ENCODE results near the gene RBM8A.

Gene RBM8A

DNA sequence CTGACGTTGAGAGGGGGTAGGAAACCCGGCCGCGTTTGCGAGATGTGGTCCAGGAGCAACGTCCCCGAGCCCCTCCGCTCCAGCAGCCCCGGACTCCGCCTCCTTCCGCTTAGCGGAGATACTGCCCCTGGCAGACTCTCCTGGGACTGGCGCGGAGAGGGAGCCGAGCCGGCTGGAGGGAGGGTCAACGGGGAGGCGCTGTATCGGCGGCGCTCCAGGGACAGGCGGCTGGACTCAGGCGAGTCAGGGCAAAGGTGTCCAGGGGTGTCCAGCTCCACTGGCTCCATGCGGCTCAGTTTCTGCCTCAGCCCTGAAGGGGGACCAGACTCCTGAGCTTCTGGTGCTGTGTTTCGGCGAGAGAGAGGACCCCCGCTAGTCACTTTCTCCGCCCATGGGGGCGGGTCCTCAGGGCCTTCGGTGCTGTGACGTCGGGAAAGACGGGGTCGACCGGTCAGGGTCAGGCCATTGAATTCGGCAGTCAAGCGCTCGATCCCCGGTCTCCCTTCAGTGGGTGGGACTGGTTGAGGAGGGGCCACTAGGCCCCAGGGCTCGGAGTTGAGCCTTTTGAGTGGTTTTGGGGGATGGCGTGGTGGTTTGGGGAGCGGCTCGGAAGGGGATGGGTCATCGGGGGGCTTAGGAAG is 33.3 kb upstream of the RBM8A start:
- no peak for TF ChIP-seq ZNF274 (IDR thresholded peaks at IDR 0.05; ENCODE audit: low read depth, low read length)
- H3K4me3 ChIP-seq (ENCODE audit: low read length): peak overlapping the region; percentile 65; the same call in 1 of the 2 replicates

DNA sequence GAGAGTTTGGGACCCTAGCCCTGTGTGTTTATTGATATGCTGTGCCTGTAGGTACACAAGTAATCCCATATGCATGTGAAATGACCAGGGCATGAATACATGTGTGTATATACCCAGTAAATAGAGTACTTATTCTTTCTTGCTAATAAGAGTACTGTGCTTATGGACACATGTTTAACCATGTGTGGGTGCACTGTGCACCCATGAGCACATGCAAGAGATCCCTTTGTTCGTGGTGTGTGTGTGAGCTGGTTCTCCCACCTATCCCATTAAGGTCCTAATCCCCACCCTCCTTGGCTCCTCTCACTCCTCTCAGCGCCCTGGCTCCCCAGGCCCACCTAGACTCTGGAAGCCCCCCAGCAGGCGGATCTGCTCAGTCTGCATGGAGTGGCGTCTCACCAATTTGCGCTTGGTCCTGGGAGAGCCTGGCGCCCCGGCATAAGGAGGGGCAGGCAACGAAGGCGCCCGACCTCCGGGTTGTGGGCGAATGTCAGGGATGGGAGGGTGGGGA is 32.7 kb upstream of the RBM8A start:
- H3K4me3 ChIP-seq (ENCODE audit: low read length): peak overlapping the region; percentile 65; the same call in 1 of the 2 replicates
- no peak for TF ChIP-seq ZNF274 (IDR thresholded peaks at IDR 0.05; ENCODE audit: low read depth, low read length)

- H3K4me3 ChIP-seq (ENCODE audit: low read length): no peak overlapping the region
- no peak for TF ChIP-seq ZNF274 (IDR thresholded peaks at IDR 0.05; ENCODE audit: low read depth, low read length)
These were observed 32.0 kb upstream of the RBM8A start for GRCh38 chr1:145959333-145959732.

- no peak for TF ChIP-seq ZNF274 (IDR thresholded peaks at IDR 0.05; ENCODE audit: low read depth, low read length)
- H3K4me3 ChIP-seq (ENCODE audit: low read length): no peak overlapping the region
These were observed 31.4 kb upstream of the RBM8A start for GRCh38 chr1:145958734-145959133.

DNA sequence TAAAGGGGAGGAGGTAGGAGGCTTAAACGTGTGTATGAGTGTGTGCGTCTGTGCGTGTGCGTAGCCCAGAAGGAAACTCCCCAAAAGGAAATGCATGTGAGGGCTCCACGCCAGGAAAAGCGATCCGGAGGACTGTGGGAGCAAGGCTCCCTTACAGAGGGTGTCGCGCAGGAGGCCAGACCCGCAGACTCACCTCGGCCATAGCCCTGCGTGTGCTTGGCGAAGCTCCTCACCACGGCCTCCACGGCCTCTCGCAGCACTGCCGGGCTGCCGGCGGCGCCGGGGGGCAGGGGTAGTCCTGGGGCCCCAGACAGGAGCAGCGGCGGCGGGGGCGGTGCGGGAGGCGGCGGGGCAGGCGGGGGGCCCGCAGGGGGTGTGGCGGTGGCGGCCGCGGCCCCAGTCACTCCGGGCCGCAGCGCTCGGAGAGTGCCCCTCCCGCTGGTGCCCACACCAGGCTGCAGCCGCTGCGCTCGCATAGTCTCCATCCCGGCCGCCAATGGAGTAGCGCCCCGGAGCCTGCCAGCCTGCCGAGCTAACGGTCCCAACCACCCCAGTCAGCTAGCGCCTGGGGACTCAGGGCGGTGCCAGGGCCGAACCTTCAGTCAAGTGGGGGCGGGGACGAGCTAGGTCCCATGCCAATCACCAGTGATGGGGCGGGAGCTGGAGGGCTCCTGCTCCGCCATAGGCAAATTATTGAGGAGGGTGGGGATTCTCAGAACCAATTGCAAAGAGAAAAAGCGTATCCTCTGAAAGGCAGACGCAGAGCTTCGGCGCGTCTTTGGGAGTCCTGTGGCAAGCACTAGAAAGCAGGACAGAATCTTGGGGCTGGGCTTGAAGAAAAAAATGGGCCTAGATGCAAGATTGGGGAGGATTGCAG is 30.4 kb upstream of the RBM8A start, which contains the start of gene LIX1L:
Gene LIX1L, minus strand, starts transcription at position 575 of the 877 bp plus-strand sequence. Its CDS starts 90 bp downstream, at position 485.
- TF ChIP-seq ZNF274 (IDR thresholded peaks at IDR 0.05; ENCODE audit: low read depth, low read length): no peak
- H3K4me3 ChIP-seq (ENCODE audit: low read length): peak within 1 kb of the TSS; percentile 97

DNA sequence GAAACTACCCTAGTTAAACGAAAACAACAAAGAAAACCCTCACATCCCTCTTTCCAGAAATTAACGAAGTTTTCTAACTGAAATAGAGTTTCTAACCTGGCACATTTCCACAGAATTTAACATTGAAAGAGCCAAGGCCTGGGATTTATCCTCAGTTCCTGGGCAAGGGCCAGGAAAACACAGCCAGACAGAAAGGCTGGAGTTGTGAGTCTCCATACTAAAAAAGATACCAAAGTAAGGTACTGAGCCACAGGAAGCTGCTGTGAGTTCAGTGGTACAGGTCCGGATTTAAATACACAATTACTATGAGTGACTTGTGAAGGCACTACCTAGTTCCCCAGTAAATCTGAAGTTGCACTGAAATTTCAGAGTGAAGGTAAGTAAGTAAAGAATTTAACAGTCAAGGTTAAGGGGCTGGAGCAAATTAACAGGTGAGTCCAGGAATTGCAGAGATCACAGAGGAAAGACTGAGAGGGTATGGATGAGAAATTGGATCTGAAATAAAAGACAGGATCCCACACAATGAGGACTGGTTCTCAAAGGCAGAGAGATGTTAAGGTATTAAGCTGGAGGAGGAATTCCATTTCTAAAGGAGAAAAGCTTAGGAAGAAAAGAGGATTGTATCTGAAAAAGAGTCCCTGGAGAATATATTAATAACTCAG is 29.6 kb upstream of the RBM8A start:
- H3K4me3 ChIP-seq (ENCODE audit: low read length): peak overlapping the region; percentile 97
- no peak for TF ChIP-seq ZNF274 (IDR thresholded peaks at IDR 0.05; ENCODE audit: low read depth, low read length)

- peak overlapping the region; percentile 97; the same call in 1 of the 2 replicates for H3K4me3 ChIP-seq (ENCODE audit: low read length)
- no peak for TF ChIP-seq ZNF274 (IDR thresholded peaks at IDR 0.05; ENCODE audit: low read depth, low read length)
These were observed 29.1 kb upstream of the RBM8A start for GRCh38 chr1:145956361-145956760.

GRCh38 chr1:145955436-145955835 is 28.2 kb upstream of the RBM8A start:
- no peak overlapping the region for H3K4me3 ChIP-seq (ENCODE audit: low read length)
- TF ChIP-seq ZNF274 (IDR thresholded peaks at IDR 0.05; ENCODE audit: low read depth, low read length): no peak

- TF ChIP-seq ZNF274 (IDR thresholded peaks at IDR 0.05; ENCODE audit: low read depth, low read length): no peak
- H3K4me3 ChIP-seq (ENCODE audit: low read length): no peak overlapping the region
These were observed 26.6 kb upstream of the RBM8A start for GRCh38 chr1:145953861-145954260.

DNA sequence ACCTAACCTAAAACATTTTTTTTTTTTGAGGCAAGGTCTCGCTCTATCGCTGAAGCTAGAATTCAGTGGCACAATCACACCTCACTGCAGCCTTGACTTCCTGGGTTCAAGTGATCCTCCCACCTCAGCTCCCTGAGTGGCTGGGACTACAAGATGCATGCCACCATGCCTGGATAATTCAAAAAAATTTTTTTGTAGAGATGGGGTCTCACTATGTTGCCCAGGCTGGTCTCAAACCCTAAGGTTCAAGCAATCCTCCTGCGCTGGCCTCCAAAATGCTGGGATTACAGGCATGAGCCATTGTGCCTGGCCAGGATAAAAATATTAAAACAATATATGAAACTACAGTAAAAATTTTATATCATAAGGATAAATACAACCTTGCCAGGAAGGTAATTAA is 25.6 kb upstream of the RBM8A start:
- H3K4me3 ChIP-seq (ENCODE audit: low read length): no peak overlapping the region
- TF ChIP-seq ZNF274 (IDR thresholded peaks at IDR 0.05; ENCODE audit: low read depth, low read length): no peak

GRCh38 chr1:145951526-145951925 is 24.2 kb upstream of the RBM8A start:
- no peak for TF ChIP-seq ZNF274 (IDR thresholded peaks at IDR 0.05; ENCODE audit: low read depth, low read length)
- H3K4me3 ChIP-seq (ENCODE audit: low read length): no peak overlapping the region

GRCh38 chr1:145949219-145949618 is 21.9 kb upstream of the RBM8A start:
- TF ChIP-seq ZNF274 (IDR thresholded peaks at IDR 0.05; ENCODE audit: low read depth, low read length): no peak
- H3K4me3 ChIP-seq (ENCODE audit: low read length): no peak overlapping the region

- H3K4me3 ChIP-seq (ENCODE audit: low read length): no peak overlapping the region
- TF ChIP-seq ZNF274 (IDR thresholded peaks at IDR 0.05; ENCODE audit: low read depth, low read length): no peak
These were observed 20.3 kb upstream of the RBM8A start for GRCh38 chr1:145947551-145947950.

DNA sequence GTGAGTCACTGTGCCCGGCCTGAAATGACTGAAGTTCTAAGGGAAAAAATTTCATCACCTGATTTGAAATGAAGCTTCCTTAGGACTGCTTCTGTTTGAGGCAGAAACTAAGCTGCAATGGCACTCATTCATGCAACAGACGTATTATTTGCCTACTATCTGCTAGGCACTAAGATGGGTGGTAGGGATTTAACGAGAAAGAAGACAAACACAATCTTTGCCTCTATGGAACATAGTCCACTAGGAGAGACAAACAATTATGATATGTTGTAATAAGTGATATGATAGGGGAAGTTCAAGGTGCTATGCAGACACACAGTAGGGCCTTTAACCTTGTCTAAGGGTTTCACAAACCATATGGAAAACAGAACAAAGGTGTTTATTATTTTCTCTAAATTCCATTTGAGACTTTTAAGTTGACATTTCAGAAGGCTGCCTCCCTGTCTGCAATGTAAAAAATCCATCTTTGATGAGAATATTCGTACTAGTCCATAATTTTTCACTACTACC is 19.2 kb upstream of the RBM8A start:
- H3K4me3 ChIP-seq (ENCODE audit: low read length): no peak overlapping the region
- no peak for TF ChIP-seq ZNF274 (IDR thresholded peaks at IDR 0.05; ENCODE audit: low read depth, low read length)

Data from GM08714 (cell line).